Heart left ventricle (tissue), 13 donors: ENCODE data around the gene TCP11L2.

Experiments
- CTCF ChIP-seq, 12 donors: fragments of 200-600 bp; sonication (generic) in 4 of 12; IDR thresholded peaks; one replicate each; pipeline versions ENCODE4 v1.5.0 to v1.8.0; 2018 to 2022; ENCODE audit warnings: antibody characterized with exemption in 12 of 12, mild to moderate bottlenecking in 5 of 12
- POLR2A ChIP-seq, 2 donors: fragments of 450-650 bp; IDR thresholded peaks; one replicate each; pipeline ENCODE4 v1.6.1; 2017; ENCODE audit warnings: antibody characterized with exemption in 2 of 2, mild to moderate bottlenecking in 2 of 2, moderate library complexity in 2 of 2
- donor health status: ischemic (EF 13 %, LVEDD 7.1; RV severe dilation, severe dysfunction).
- donor health status: DM: no; HTN: yes; CAD: no.
- donor health status: DM: no; HTN: no; CAD: no.
- donor health status: ischemic (EF 25% LVEDD 6.9; RV normal size, moderate dysfunction).
- donor health status: ischemic (EF 25% LVEDD 5.7; RV mildly dilated, moderate dysfunction).
- donor health status: ischemic (EF 35%, LVEDD 5.7; RV mildly dilated, moderate dysfunction).
- donor health status: nonischemic (EF 11% LVEDD 7.7; RV severe dilation, severe dysfunction).
- donor health status: DM: yes; HTN: yes; CAD: no.
- donor health status: PGD.
- donor health status: ischemic (EF 29% LVEDD 5.4; RV normal size, mild dysfunction).
- donor health status: nonischemic (EF 23%, LVEDD 6.1; RV moderate dilation, normal function).

- no peak for TF ChIP-seq POLR2A (IDR thresholded peaks at IDR 0.05)
- TF ChIP-seq CTCF (IDR thresholded peaks at IDR 0.05), result no peak
Observed at GRCh38 chr12:106329231-106329982, 26.9 kb downstream of the TCP11L2 start.
